Measurements from ENCODE around the gene DUSP1.
"Not testable (repeated sequence)": the region's sequence is repeated elsewhere in the genome, so short reads cannot be mapped to it uniquely, and the experiment has no call there.

DUSP1 gene

DNA sequence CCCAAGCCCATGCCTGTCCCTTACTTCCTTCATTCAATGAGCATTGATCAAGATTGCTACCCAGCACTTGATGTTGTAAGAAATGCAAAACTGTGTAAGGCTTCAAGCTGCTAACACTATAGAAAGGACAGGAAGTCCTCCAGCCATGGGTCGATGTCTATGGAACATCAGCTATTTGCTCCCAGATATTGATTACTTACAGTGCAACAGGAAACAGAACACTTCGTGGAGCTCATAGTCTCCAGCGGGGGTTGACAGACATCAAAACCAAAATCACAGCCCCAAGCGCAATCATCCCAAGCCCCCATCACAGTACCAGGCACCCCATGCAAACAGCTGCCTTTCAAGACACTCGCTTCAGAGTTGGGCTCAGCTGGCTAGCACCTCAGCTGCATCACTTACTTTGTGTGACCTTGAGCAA is 26.8 kb upstream of the DUSP1 start:
- no peak for DNase-seq

- DNase-seq: no peak
Observed at GRCh38 chr5:172796306-172796705, 25.3 kb upstream of the DUSP1 start.

GRCh38 chr5:172795318-172795977 is 24.5 kb upstream of the DUSP1 start:
- no peak for DNase-seq

DNA sequence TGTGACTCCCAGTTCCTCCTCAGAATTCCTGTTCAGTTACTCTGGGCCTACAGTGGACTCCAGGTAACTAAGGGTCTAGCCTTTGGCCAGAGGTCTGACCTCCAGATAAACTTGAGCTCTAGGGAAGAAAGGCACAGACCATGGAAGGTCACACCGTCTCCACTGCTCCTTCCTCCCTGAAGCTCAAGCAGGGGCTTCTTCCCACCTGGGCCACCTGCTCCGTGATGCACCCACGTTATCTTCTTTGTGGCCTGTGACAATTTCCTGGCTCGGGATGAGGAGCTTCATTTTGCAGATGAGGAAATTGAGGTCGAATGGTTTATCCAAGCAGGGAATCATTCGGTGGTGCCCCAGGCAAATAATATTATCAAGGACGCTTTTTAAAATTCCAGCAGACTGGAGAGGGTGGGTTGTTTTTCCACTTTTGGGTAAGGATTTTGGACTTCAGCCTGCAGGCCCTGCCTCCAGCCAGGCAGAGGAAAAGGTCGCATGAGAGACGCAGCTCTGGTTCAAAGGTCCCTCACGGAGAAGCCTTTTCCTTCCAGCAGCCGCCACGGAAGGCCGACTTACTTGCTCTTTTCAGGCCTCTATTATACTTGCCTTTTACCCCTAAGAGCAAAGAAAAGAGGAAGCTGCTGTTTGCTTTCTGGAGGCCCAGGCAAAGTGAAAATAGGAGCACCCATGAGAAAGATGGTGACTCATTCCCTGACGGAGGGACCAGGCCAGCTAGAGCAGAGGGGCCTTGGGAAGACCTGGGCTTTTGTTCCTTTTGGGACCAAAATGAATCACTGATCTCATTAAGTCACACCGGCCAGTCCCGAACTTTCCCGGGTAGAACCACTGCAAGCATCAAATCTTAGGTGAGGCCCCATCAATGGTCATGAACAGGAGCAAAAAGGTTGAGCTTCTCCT is 22.8 kb upstream of the DUSP1 start:
- DNase-seq: no peak

GRCh38 chr5:172792701-172793570 is 21.9 kb upstream of the DUSP1 start:
- DNase-seq: no peak

GRCh38 chr5:172791726-172792445 is 20.9 kb upstream of the DUSP1 start:
- DNase-seq: no peak

DNA sequence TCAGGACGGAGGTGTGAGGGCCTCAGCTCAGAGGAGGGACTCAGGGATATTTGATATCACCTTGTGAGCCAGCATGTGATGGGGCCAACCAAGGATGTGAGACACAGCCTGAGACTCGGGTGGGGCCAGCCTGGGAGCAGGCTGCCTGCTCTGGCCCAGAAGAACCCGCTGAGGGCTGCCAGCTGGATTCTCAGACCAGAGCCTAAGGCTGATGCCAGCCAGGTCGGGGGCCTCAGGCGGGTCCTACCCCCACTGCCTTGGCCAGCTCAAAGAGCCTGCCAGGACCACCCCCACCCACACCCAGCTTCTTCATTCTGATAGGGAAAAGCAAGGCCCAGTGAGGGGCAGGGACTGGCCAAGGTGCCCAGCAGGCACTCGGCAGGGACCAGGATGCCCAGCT is 20.3 kb upstream of the DUSP1 start:
- no peak for DNase-seq

GRCh38 chr5:172790496-172790889 is 19.5 kb upstream of the DUSP1 start:
- no peak for DNase-seq

DNA sequence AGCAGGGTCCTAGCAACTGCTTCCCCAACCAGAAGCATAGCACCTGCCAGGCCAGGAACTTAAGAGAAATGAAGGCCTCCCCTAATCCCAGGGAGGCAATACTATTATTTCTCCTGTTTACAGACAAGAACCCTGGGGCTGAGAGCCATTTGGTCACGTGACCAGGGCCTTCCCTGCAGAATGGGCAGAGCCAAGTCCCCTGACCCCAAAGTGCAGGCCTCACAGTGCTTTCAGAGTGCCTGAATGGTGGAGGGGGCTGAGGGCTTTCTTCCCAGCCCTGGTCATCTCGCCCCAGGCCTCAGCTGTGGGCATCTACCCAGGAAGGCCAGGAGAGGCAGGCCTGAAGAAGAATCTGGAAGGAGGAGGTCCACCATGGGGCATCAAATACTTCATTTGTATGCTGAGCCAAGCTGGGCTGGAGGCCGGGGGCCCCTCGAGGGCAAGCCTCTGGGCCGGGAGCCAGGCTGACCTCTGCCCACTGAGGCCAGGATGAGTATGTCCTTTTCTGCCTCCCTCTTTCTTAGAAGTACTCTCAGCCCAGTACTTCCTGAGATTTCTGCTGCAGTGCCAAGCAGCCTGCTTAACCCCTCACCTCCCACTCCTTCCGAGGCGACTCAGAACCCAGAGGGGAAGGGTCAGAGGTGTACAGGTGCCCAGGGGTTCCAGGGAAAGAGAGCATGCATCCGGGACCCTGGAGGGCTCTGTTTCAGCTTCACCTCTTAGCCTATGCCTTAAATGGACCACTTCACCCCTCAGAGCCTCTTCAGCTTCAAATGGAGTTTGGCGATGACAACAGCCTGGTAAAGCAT is 18.9 kb upstream of the DUSP1 start:
- no peak for DNase-seq

DNA sequence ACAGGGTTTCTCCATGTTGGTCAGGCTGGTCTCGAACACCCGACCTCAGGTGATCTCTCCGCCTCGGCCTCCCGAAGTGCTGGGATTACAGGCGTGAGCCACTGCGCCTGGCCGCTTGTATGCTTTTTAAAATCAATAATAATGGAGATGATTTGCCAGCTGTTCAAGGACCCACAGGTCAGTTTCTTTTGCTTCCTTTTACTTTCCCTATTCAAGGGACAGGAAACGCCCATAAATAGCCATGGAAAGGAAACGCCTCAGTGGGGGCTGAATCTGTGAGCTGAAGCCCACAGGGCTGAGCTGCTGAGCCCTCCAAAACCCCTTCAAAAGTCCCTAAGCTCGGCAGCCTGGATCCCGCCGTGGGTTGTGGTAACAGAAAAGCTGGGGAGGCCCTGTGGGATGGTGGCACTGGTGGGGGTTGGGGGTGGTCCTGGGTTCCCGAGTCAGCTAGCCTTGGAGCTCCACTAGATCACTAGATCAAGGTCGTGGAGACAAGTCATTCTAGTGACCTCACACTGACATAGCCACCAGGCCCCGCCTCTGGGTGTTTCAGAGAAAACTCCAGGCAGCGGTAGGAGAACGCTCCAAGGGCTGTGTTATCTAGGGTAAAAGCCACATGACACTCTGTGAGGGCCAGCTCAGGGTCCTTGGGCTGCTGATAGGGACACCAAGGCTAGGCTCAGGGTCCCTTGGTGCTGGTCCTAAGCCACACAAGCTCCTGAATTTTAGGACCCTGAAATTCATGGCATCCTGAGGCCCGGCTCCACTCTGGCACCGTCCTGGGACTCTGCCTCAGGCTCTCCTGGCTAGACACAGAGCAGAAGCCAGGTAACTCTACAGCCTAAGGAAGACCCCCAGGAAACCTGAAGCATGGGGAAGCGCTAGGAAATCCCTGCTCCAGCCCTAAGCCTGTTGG is 18.0 kb upstream of the DUSP1 start:
- no peak for DNase-seq

- DNase-seq: not testable (repeated sequence)
Observed at GRCh38 chr5:172787538-172787937, 16.5 kb upstream of the DUSP1 start.

DNA sequence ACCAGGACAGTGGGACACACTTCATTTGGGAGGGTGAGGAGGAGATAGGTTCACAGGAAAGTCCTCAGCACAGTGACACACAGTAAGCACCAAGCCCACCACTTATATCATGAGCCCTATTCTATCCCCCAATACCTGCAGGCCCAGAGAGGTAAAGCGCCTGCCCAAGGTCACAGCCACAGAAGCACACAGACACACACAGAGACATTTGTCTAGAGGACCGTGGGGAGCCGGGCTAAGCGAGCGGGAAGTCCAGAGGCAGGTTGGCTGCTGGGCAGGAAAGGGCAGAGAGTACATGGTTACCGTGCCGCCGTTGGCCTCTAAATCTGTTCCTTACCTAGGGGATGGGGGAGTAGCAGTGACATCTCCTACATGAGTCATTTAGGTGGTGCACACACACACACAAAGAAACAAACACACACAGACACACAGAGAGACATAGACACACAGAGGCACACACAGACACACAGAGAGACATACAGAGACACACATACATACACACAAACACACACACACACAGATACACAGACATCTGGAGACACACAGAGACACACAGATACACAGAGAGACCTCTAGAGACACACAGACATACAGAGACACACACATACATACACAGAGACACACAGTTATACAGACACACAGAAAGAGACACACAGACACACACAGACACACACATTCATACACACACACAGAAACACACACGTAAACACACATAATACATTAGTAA is 15.9 kb upstream of the DUSP1 start:
- no peak for DNase-seq

- no peak for DNase-seq
Observed at GRCh38 chr5:172785429-172786088, 14.6 kb upstream of the DUSP1 start.

- DNase-seq: not testable (repeated sequence)
Observed at GRCh38 chr5:172784162-172784561, 13.2 kb upstream of the DUSP1 start.

DNA sequence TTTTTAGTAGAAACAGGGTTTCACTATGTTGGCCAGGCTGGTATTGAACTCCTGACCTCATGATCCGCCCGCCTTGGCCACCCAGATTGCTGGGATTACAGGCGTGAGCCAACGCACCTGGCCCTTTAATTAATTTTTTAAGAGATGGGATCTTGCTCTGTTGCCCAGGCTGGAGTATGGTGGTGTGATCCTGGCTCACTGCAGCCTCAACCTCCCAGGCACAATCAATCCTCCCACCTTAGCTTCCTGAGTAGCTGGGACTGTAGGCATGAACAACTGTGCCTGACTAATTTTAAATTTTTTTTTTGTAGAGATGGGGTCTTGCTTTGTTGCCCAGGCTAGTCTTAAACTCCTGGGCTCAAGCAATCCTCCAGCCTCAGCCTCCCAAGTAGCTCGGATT is 12.3 kb upstream of the DUSP1 start:
- DNase-seq: not testable (repeated sequence)

DNA sequence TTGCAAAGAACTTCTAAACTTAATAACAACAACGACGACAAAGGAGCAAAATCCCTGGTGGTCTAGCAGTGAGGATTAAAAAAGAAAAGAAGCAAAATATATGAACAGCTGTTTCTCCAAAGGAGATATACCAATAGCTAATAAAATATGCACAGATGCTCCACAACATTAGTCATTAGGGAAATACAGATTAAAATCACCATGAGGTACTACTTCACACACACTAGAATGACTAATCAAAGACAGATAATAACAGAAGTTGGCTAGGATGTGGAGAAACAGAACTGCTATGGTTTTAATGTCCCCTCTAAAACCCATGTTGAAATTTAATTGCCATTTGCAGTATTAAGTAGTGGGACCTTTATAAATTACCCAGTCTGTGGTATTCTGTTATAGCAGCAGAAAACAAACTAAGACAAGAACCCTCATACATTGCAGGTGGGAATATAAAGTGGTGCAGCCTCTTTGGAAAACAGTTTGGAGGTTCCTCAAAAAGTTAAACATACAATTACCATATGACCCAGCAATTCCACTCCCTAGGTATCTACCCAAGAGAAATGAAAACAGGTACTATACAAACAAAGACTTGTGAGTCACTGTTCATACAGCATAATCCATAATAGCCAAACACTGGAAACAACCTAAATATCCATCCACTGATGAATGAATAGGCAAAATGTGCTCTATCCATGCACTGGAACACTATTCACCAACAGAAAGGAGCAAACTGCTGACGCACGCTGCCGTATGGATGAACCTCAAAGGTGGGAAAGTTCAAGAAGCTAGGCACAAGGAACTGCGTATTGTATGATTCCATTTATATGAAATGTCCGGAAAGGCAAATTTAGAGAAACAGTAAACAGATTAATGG is 11.4 kb upstream of the DUSP1 start:
- DNase-seq: no peak

GRCh38 chr5:172779691-172780341 is 8.8 kb upstream of the DUSP1 start:
- DNase-seq: no peak

Measured in effector CD8-positive, alpha-beta T cell (primary cell).